GM04504 (cell line): ENCODE data around the gene METTL2A.
A peak's percentile ranks its signal among the peaks of the same experiment; 100 is the strongest.
"Not testable (repeated sequence)": the region's sequence is repeated elsewhere in the genome, so short reads cannot be mapped to it uniquely, and the experiment has no call there.

Source experiments
- DNase-seq: peaks from one replicate; pipeline ENCODE4 v3.0.0-alpha.2; 2012; ENCODE audit warnings: low read depth

METTL2A gene

GRCh38 chr17:62471380-62471880, 47.7 kb downstream of the METTL2A start:
- not testable (repeated sequence) for DNase-seq

- DNase-seq = not testable (repeated sequence)
Measured at GRCh38 chr17:62473030-62473982, 49.6 kb downstream of the METTL2A start.

GRCh38 chr17:62477111-62477510, 53.4 kb downstream of the METTL2A start:
- not testable (repeated sequence) for DNase-seq

GRCh38 chr17:62477718-62478408, 54.2 kb downstream of the METTL2A start:
- not testable (repeated sequence) for DNase-seq

- DNase-seq = peak; percentile 54
Measured at GRCh38 chr17:62478424-62478879, 54.8 kb downstream of the METTL2A start, which contains the start of gene TLK2. Gene TLK2, plus strand, starts transcription at chr17:62478825. Its CDS starts 2,301 bp downstream, at chr17:62481126.

DNA sequence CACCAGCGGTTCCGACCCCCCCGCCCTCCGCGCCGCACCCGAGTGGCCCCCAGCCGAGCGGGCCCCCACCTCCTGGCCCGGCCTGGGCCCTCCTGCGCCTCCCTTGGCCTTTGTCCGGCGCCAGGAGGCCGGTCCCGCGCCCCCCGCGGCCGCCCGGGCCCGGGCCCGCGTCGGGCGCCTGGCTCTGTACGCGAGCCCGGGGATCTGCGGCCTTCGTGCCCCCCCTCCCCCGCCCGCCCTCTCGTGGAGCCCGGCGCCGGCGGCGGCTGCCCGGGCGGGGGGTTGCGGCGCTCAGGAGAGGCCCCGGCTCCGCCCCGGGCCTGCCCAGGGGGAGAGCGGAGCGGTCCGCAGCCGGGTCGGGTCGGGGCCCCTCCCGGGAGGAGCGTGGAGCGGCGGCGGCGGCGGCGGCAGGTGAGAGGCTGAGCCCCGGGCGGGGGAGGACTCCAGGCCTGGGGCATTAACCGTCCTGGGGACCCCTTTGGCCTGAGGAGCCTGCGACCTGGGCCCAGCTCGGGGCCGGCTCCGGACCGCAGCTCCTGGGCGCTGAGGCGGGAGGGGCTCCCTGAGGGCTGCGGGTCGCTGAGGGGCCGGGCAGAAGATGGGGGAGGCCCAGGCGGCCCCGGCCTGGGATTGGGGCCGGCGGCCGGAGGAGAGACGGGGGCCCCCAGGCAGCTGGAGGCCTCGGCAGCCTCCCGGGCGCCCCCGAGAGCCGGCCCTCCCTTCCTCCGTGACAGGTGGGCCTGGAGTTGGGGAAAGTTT, 55.4 kb downstream of the METTL2A start:
- not testable (repeated sequence) for DNase-seq

GRCh38 chr17:62479639-62480258, 56.1 kb downstream of the METTL2A start:
- not testable (repeated sequence) for DNase-seq

GRCh38 chr17:62482553-62482952, 58.9 kb downstream of the METTL2A start:
- DNase-seq = not testable (repeated sequence)

DNA sequence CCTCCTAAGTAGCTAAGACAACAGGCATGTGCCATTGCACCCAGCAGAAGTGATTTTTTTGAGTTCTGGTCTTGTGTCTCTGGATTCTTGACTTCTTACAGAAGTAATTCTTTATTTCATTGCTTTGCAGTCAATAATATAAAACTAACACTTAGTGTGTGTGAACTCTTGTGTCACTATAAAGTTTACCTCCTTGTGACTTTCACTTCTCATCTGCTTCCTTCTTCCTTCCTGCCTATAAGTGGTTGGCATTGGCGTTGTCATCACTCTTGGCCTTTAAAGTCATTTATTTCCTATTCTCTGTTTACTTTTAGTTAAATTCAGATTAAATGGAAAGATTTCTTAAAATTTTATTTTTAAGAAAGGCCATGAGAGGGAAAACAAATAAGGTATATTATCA, 67.3 kb downstream of the METTL2A start:
- not testable (repeated sequence) for DNase-seq

GRCh38 chr17:62493049-62493655, 69.5 kb downstream of the METTL2A start:
- DNase-seq = not testable (repeated sequence)

DNA sequence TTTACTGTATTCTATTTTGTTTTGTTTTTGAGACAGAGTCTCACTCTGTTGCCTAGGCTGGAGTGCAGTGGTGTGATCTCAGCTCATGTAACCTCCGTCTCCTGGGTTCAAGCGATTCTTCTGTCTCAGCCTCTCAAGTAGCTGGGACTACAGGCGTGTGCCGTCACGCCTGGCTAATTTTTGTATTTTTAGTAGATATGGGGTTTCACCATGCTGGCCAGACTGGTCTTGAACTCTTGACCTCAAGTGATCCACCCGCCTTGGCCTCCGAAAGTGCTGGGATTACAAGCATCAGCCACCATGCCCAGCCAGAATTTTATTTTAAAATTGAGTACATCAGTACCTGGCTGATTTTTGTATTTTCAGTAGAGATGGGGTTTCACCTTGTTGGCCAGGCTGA, 70.4 kb downstream of the METTL2A start:
- DNase-seq = not testable (repeated sequence)

DNA sequence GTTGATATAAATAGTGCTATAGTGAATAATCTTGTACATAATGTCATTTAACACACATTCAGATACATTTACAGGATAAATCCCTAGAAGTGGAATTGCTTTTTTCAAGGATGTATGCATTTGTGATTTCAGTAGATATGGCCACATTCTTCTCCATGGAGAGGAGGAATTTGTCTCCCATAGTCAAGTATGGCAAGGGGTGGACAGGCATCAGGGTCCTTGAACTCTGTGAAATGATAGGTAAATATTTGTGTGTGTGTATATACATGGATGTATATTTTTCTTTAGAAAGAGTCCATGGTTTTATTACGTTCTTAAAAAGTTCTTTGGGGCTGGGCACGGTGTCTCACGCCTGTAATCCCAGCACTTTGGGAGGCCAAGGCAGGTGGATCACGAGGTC, 72.6 kb downstream of the METTL2A start:
- DNase-seq = not testable (repeated sequence)

DNA sequence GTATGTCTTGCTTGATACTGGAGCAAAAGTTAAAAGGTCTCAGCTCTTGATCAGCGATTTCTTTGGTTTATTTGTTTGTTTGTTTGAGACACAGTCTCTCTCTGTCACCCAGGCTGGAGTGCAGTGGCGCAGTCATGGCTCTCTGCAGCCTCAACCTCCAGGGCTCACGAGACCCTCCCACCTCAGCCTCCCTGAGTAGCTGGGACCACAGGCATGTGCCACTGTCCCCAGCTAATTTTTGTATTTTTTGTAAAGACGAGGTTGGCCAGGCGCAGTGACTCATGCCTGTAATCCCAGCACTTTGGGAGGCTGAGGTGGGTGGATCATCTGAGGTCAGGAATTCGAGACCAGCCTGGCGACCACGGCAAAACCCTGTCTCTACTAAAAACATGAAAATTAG, 75.1 kb downstream of the METTL2A start:
- not testable (repeated sequence) for DNase-seq
